GM12878 (cell line): ENCODE measurements around the gene TRIB2. TPM values are rescaled to one million over a fixed set of nuclear protein-coding genes. Genes with fewer than 3 reads are reported as not detected.

Source experiments
- ATAC-seq: fragments of 200-7000 bp; cut with Tn5 transposase; 3 replicates; pipeline ENCODE4 v1.9.1; 2020; ENCODE audit warnings: mild to moderate bottlenecking, moderate library complexity
- BruUV-seq: library from RNA; stranded (reverse); fragments of 400-500 nt; replicated peaks from 2 replicates; lab custom pipeline; 2021; lab: Mats Ljungman, UMichigan
- CTCF ChIA-PET: fragments of 300-600 bp; sonication (Branson Sonifier 250); formaldehyde crosslinking; extraction: SDS; loops from one replicate; lab custom pipeline; 2021; ENCODE audit warnings: inconsistent platforms; lab: Yijun Ruan, JAX
- POLR2A ChIA-PET: fragments of 350-600 bp; formaldehyde crosslinking; extraction: SDS; loops from one replicate; lab custom pipeline; 2021; ENCODE audit warnings: inconsistent platforms; lab: Charles Lee
- RAD21 ChIA-PET: fragments of 300-600 bp; sonication (Branson Sonifier 250); formaldehyde crosslinking; loops from one replicate; lab custom pipeline; 2023; ENCODE audit warnings: antibody characterized with exemption; ENCODE audit not compliant: unreplicated experiment; lab: Charles Lee
- SMC1A ChIA-PET: fragments of 300-600 bp; sonication (Branson Sonifier 250); formaldehyde crosslinking; loops from one replicate; lab custom pipeline; 2023; ENCODE audit not compliant: unreplicated experiment, uncharacterized antibody; lab: Charles Lee
- DNase-seq: peaks from one replicate; pipeline ENCODE4 v3.0.0-alpha.2; 2011; ENCODE audit warnings: low read depth, low spot score
- FAIRE-seq: peaks from 3 replicates; lab custom pipeline; 2011; peaks lifted over from hg19 to GRCh38; lab: Jason Lieb, UNC
- H2AFZ ChIP-seq: 2 replicates; pipeline ENCODE4 v1.6.0; 2011; ENCODE audit warnings: low read depth, low read length, control low read depth; ENCODE audit not compliant: control insufficient read depth
- H3K27ac ChIP-seq: 2 replicates; pipeline ENCODE4 v1.5.1; 2011; ENCODE audit warnings: control low read depth; ENCODE audit not compliant: control insufficient read depth, insufficient read depth
- H3K27me3 ChIP-seq, 2 experiments: replicated peaks in 1 of 2; 2 replicates each; pipeline versions ENCODE4 v1.6.0 to v1.6.1; 2011; ENCODE audit warnings: low read length in 1 of 2; ENCODE audit not compliant: control insufficient read depth in 2 of 2, insufficient read depth in 2 of 2
- H3K36me3 ChIP-seq, 2 experiments: 2 replicates each; pipeline ENCODE4 v1.5.1; 2011; ENCODE audit warnings: low read length in 1 of 2; ENCODE audit not compliant: control insufficient read depth in 2 of 2, insufficient read depth in 2 of 2
- H3K4me1 ChIP-seq: 2 replicates; pipeline ENCODE4 v1.6.1; 2011; ENCODE audit warnings: mild to moderate bottlenecking, low read length, moderate library complexity, mixed read lengths; ENCODE audit not compliant: control insufficient read depth, insufficient read depth
- H3K4me2 ChIP-seq: 2 replicates; pipeline ENCODE4 v1.6.0; 2011; ENCODE audit warnings: control low read depth; ENCODE audit not compliant: control insufficient read depth, insufficient read depth
- H3K4me3 ChIP-seq: fragments of 200-600 bp; sonication (generic); 2 replicates; pipeline ENCODE4 v1.5.1; 2016
- H3K79me2 ChIP-seq: 2 replicates; pipeline ENCODE4 v1.6.0; 2011; ENCODE audit warnings: low read length; ENCODE audit not compliant: control insufficient read depth, insufficient read depth
- H3K9ac ChIP-seq: 2 replicates; pipeline ENCODE4 v1.8.0; 2011; ENCODE audit warnings: low read length, control low read depth, mixed read lengths; ENCODE audit not compliant: control insufficient read depth, insufficient read depth
- H3K9me3 ChIP-seq: replicated peaks from 3 replicates; pipeline ENCODE4 v1.5.1; 2011; ENCODE audit warnings: mild to moderate bottlenecking, low read length; ENCODE audit not compliant: control insufficient read depth, insufficient read depth
- H4K20me1 ChIP-seq: 2 replicates; pipeline ENCODE4 v1.6.0; 2011; ENCODE audit not compliant: control insufficient read depth, insufficient read depth
- ASH2L ChIP-seq: fragments of 300-600, 200-600 bp; sonication (generic); IDR thresholded peaks from 2 replicates; pipeline ENCODE4 v1.6.1; 2017; ENCODE audit warnings: low read depth, mild to moderate bottlenecking, borderline replicate concordance
- CBX3 ChIP-seq: fragments of 200-600 bp; sonication (generic); IDR thresholded peaks from 2 replicates; pipeline ENCODE4 v1.6.1; 2016; ENCODE audit warnings: low read depth, borderline replicate concordance
- HCFC1 ChIP-seq: fragments of 150-350 bp; IDR thresholded peaks from 2 replicates; pipeline ENCODE4 v1.6.1; 2014; ENCODE audit warnings: low read length
- KDM1A ChIP-seq: fragments of 200-600 bp; sonication (generic); IDR thresholded peaks from 2 replicates; pipeline ENCODE4 v1.6.1; 2016; ENCODE audit warnings: borderline replicate concordance
- KLF5 ChIP-seq: fragments of 450-650 bp; IDR thresholded peaks from 2 replicates; pipeline ENCODE4 v1.6.1; 2014; ENCODE audit warnings: mild to moderate bottlenecking; ENCODE audit not compliant: partially characterized antibody
- PML ChIP-seq: IDR thresholded peaks from 2 replicates; pipeline ENCODE4 v1.6.1; 2012; ENCODE audit warnings: low read length, inconsistent platforms
- RBBP5 ChIP-seq: fragments of 200-600 bp; sonication (generic); conservative IDR thresholded peaks from 2 replicates; pipeline ENCODE4 v1.6.1; 2016
- RCOR1 ChIP-seq: conservative IDR thresholded peaks from 2 replicates; pipeline ENCODE4 v1.6.1; 2012; ENCODE audit warnings: low read depth, low read length, improper control_type of control experiment
- REST ChIP-seq: IDR thresholded peaks from 2 replicates; pipeline ENCODE4 v1.6.1; 2012; ENCODE audit warnings: mild to moderate bottlenecking, low read depth, low read length
- RUNX3 ChIP-seq: IDR thresholded peaks from 2 replicates; pipeline ENCODE4 v1.6.1; 2012; ENCODE audit warnings: low read length, inconsistent platforms
- SUPT20H ChIP-seq: IDR thresholded peaks from 2 replicates; pipeline ENCODE4 v1.6.1; 2011; ENCODE audit warnings: low read depth, mild to moderate bottlenecking, low read length, moderate library complexity, borderline replicate concordance; ENCODE audit not compliant: control insufficient read depth
- SUZ12 ChIP-seq: fragments of 200-600 bp; sonication (generic); IDR thresholded peaks from one replicate; pipeline ENCODE4 v1.6.1; 2018; ENCODE audit warnings: antibody characterized with exemption, mild to moderate bottlenecking; ENCODE audit not compliant: unreplicated experiment
- ZNF207 ChIP-seq: fragments of 450-650 bp; IDR thresholded peaks from 2 replicates; pipeline ENCODE4 v1.6.1; 2014; ENCODE audit warnings: antibody characterized with exemption, mild to moderate bottlenecking, borderline replicate concordance
- WGBS: methylation state at CpG from one replicate; pipeline ENCODE4 v1.1.6; 2016; ENCODE audit warnings: low lambda C conversion rate; ENCODE audit not compliant: insufficient replicate concordance, insufficient coverage; ENCODE audit errors: missing lambda C conversion rate; 5-methylcytosine and 5-hydroxymethylcytosine counted together
- in situ Hi-C: fragments of 300-500 bp; cut with MboI; formaldehyde crosslinking; loops from 9 replicates; pipeline ENCODE4 v1.14.3; 2018; ENCODE audit warnings: mixed read lengths
- intact Hi-C: fragments of 100-400 bp; cut with micrococcal nuclease; formaldehyde crosslinking; loops from one replicate; pipeline ENCODE4 v1.14.2; 2022; ENCODE audit not compliant: unreplicated experiment
- polyA plus RNA-seq, 11 experiments: library from polyadenylated mRNA; depleted of rRNA in 4 of 11; unstranded in 6 of 11; stranded (reverse) in 5 of 11; fragments of >200 nt; fragmentation: Nextera tagmentation in 4 of 11; fragmentation: Illumina TruSeq in 1 of 11; extraction: Ambion mirVana in 4 of 11; extraction: Trizol in 1 of 11; gene quantifications; 1 replicate in 1 of 11; 2 replicates in 10 of 11; pipeline versions ENCODE4 v1.2.1 to v1.2.3, GENCODE V29; 2011 to 2016; ENCODE audit warnings: inconsistent platforms in 2 of 11, missing spikeins in 2 of 11, low read depth in 1 of 11
- total RNA-seq, 4 experiments: library from RNA; depleted of rRNA in 3 of 4; stranded (reverse); fragments of >200 nt in 3 of 4; fragmentation: Illumina TruSeq in 1 of 4; extraction: Trizol in 1 of 4; gene quantifications; 2 replicates each; pipeline versions ENCODE4 v1.2.1 to v1.2.3, GENCODE V29; 2013 to 2021

TRIB2 gene
- total and polyA plus RNA-seq, 10 of the 15 experiments (the other 5 are each of a cell fraction or from before 2014, with no cell fraction given) = 1.6 to 9.2 (median 5.2) TPM

GRCh38 chr2:12685145-12685544 lies 31.6 kb upstream of the TRIB2 start:
- no peak overlapping the region for H3K4me2 ChIP-seq

More at GRCh38 chr2:12685145-12685544, 31.6 kb upstream of the TRIB2 start:
- H3K27me3 ChIP-seq = peaks cover 1 to 8% of the 10 kb centered on the region in 2 experiments; a peak in 2 of 4 replicates
- in situ Hi-C loops (no loop called here), intact Hi-C loops (no loop called here)
- no peaks in the 10 kb centered on the region; the same call in 1 of the 3 replicates for H3K9me3 ChIP-seq
- H3K4me3 ChIP-seq = no peak overlapping the region
- no peak overlapping the region for H3K27ac ChIP-seq
- H2AFZ ChIP-seq = no peak overlapping the region
- no peaks in the 10 kb centered on the region for H3K4me1 ChIP-seq
- ATAC-seq = no peak
- TF ChIP-seq ZNF207 = no peak
- no peak for TF ChIP-seq KLF5
- TF ChIP-seq RBBP5 = no peak
- TF ChIP-seq CBX3 = no peak
- no peak for TF ChIP-seq PML
- no peak for TF ChIP-seq SUZ12
- no peak for TF ChIP-seq ASH2L
- TF ChIP-seq HCFC1 = no peak
- no peak for TF ChIP-seq RCOR1
- no peak for TF ChIP-seq REST
- no peak for TF ChIP-seq RUNX3
- no peak for TF ChIP-seq SUPT20H
- TF ChIP-seq KDM1A = no peak
- no peaks in the 10 kb centered on the region for H3K79me2 ChIP-seq
- H3K9ac ChIP-seq = no peak overlapping the region
- POLR2A ChIA-PET = interaction anchor here (0.6 to 0.7 kb wide), 2 partner anchors 55 to 1656 kb away, joined by 3 to 4 read pairs; no protein-coding TSS in a partner anchor
- no peaks in the 10 kb centered on the region for H3K36me3 ChIP-seq
- FAIRE-seq = no peak
- H4K20me1 ChIP-seq = no peaks in the 10 kb centered on the region
- no peak for DNase-seq
- CTCF ChIA-PET = no interaction called here
- SMC1A ChIA-PET = no interaction called here
- WGBS = 47% methylated on average over 3 of the region's 3 CpGs
- RAD21 ChIA-PET = no interaction called here
- no TSS peak for BruUV-seq
